ENCODE measurements around the gene B3GALT4. TPM values are rescaled to one million over a fixed set of nuclear protein-coding genes. Genes with fewer than 3 reads are reported as not detected.

B3GALT4 gene
- total RNA-seq, 1 donor from 2014 or later, result 6.5 TPM

DNA sequence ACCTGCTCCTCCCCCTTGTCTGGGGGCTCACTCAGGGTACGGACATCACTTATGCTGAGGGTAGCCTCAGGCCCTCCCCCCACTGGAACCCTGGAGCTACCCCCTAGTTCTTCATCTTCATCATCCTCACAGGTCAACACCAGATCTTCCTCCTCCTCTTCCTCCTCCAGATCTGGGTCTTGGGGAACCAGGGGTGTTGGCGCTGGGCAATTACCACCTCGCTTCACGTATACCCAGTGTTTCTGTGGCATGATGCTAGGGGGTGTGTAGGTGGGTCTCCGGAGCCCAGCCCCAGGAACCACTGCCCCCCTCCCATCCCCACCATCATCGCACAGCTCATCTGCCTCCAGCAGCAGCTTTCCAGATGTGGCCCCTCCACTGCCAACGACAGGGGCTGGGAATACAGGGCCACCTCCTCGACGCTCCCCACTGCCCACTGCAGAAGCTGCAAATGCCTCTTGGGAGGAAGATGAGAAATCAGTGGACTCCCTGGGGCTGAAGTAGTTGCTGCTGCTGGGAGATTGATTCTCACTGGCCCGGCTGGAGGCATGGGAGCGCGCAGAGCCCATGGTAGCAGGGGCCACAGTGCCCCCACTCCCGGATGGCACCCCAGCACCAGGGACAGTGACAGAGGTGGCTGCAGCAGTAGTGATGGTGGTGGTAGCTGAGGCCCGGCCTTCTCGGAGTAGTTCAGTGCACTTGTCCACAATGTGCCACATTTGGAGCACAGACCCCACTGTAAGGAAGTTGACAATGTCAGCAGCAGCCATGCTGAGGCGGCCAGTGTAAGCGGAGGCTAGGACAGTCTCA, 39.1 kb downstream of the B3GALT4 start:
- Mint-ChIP-seq H3K27me3 (ENCODE audit: low read depth) (no peaks in the 10 kb centered on the region), H3K4me3 (ENCODE audit: low read depth) (peak overlapping the region; percentile 99), H3K36me3 (ENCODE audit: low read depth) (peaks cover 69% of the 10 kb centered on the region), H3K27ac (peak overlapping the region; percentile 98), H3K4me1 (ENCODE audit: low read depth) (peaks cover 51% of the 10 kb centered on the region), H3K9me3 (no peaks in the 10 kb centered on the region)
- intact Hi-C loops (cut with micrococcal nuclease), result loop anchor here (10.0 kb wide), 1 partner anchor 461 kb away; the partner anchor contains the start of genes PSMB9 and TAP1
- no peak for DNase-seq (ENCODE audit: low spot score)

DNA sequence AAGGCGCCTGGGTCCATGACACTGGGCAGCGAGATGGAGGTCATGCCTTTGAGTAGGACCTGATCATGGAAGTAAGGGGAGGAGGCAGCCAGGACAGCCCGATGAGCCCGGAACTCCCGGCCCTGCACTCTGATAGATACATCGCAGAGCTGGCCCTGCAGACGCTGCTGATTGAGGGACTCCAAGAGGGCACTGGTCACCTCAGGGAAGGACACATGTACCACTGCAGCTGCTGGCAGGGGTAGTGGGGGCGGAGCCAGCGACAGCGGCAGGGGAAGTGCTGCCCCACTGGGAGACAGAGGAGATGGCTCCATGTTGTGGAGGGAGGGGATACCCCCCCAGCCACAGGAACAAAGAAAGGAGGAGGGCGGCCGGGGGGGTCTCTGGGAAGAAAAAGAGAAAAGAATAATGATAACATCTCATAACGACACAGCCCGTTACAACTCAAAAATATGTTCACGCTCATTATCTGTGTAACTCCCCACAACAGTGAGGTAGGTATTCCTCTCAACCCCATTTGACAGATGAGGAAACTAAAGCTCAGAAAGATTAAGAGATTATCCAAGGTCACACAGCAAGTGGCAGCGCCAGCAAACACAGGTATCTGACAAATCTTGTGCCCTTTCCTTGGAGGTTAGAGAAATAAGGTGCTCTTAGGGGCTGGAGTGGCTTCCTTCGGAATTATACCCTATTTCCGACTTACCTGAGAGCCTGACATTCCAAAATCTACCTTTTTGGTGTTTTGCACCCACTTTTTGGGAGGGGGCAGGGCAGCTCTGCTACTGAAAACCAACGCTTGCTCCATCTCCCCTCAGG, 39.9 kb downstream of the B3GALT4 start:
- H3K27me3 Mint-ChIP-seq (ENCODE audit: low read depth), result no peaks in the 10 kb centered on the region
- H3K9me3 Mint-ChIP-seq, result no peaks in the 10 kb centered on the region
- H3K4me3 Mint-ChIP-seq (ENCODE audit: low read depth), result peak overlapping the region; percentile 99
- DNase-seq (ENCODE audit: low spot score), result no peak
- H3K4me1 Mint-ChIP-seq (ENCODE audit: low read depth), result peaks cover 54% of the 10 kb centered on the region
- intact Hi-C loops (cut with micrococcal nuclease), result loop anchor here (10.0 kb wide), 1 partner anchor 462 kb away; the partner anchor contains the start of genes PSMB9 and TAP1
- H3K36me3 Mint-ChIP-seq (ENCODE audit: low read depth), result peaks cover 70% of the 10 kb centered on the region
- H3K27ac Mint-ChIP-seq, result peak overlapping the region; percentile 24

DNA sequence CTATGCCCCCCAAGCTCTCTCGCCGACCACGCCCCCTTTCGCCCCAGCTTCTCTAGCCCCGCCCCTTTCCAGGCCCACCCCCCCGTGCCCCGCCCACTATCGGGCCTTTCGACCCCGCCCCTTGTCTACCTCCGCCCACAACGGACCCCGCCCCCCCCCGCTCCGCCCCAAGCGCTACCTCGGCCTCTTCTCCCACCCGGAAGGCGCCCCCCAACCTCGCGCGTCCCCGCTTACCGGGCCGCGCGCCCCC, 40.4 kb downstream of the B3GALT4 start:
- intact Hi-C loops (cut with micrococcal nuclease), result loop anchor here (10.0 kb wide), 1 partner anchor 463 kb away; the partner anchor contains the start of genes PSMB9 and TAP1
- no peak for DNase-seq (ENCODE audit: low spot score)
- H3K4me3 Mint-ChIP-seq (ENCODE audit: low read depth), result peak overlapping the region; percentile 99
- no peak overlapping the region for H3K27ac Mint-ChIP-seq
- peaks cover 69% of the 10 kb centered on the region for H3K36me3 Mint-ChIP-seq (ENCODE audit: low read depth)
- H3K4me1 Mint-ChIP-seq (ENCODE audit: low read depth), result peaks cover 53% of the 10 kb centered on the region
- no peaks in the 10 kb centered on the region for H3K9me3 Mint-ChIP-seq
- no peaks in the 10 kb centered on the region for H3K27me3 Mint-ChIP-seq (ENCODE audit: low read depth)

DNA sequence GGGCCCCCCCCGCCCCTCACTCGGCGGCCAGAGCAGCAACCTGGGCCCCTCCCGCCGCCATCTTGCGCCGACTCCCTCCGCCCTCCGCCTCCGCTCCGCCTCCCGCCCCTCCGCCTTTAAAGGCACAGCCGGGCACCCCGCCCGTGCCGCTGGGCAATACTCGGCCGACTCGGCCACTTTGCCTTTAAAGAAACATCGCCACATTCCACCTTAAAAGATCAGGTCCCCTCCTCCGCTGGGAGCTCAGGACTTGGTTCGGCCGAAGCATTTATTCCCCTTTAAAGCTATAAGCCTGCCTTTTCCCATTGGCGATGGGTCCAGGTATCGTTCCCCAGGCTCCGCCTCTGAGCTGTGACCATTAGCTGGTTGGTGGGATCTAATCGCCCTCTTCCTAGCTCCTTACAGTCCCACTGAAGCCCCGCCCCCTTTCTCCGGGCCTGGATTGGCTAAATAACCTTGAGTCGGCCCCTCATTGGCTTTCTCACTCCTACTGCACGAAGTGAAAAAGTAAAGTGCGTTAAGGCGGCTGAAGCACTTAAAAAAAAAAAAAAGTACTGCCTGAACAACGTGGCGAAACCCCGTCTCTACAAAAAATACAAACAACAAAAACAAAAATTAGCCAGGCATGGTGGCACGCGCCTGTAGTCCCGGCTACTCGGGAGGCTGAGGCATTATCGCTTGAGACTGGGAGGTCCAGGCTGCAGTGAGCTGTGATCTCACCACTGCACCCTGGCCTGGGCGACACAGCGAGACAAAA, 40.9 kb downstream of the B3GALT4 start, which contains the start of gene ZBTB22:
ZBTB22 (minus strand) TSS at position 76 of the 757 bp plus-strand sequence. CDS start 828 bp downstream, outside the sequence.
- Mint-ChIP-seq H3K4me3 (ENCODE audit: low read depth) (peak within 1 kb of the TSS; percentile 99), H3K27ac (peak within 1 kb of the TSS; percentile 97), H3K9me3 (no peaks in the 10 kb centered on the region), H3K4me1 (ENCODE audit: low read depth) (peaks cover 52% of the 10 kb centered on the region), H3K27me3 (ENCODE audit: low read depth) (no peaks in the 10 kb centered on the region), H3K36me3 (ENCODE audit: low read depth) (peaks cover 69% of the 10 kb centered on the region)
- intact Hi-C loops (cut with micrococcal nuclease), result loop anchor here (2.0 to 10.0 kb wide), 2 partner anchors 101 to 463 kb away; partner anchors contain the start of genes CUTA, PSMB9 and TAP1
- DNase-seq (ENCODE audit: low spot score), result peak; percentile 95

DNA sequence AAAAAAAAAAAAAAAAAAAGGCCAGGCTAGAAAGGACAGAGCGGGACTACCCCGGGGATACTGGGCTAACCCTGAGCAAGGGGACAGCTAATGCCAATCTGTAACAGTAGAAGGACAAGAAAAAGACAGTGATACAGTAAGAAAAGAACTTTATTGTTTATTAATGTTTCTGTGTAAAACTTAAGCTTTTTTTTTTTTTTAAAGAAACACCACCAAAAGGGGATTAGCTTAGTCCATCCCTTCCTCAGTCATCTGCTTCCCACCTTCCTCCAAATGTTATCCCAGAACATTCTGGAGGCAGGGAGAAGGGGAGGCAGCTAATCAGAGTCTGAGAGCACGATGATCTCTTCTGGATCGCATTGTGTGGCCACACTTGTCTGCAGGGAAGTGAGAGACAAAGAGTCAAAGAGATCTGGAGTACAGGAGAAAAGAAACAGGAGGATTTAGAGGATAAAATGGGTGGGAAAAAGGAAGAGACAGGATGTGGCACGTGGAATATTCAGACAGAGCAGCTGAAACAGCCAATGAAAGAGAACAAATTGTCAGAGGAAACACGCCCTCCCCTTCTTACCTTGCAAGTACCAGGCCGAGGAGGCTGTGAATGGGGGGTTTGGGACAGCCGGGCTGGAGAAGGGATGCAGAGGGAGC, 41.6 kb downstream of the B3GALT4 start:
- Mint-ChIP-seq H3K36me3 (ENCODE audit: low read depth) (peaks cover 63% of the 10 kb centered on the region), H3K4me1 (ENCODE audit: low read depth) (peaks cover 55% of the 10 kb centered on the region), H3K9me3 (no peaks in the 10 kb centered on the region), H3K27me3 (ENCODE audit: low read depth) (no peaks in the 10 kb centered on the region), H3K27ac (peak overlapping the region; percentile 97), H3K4me3 (ENCODE audit: low read depth) (peak overlapping the region; percentile 98)
- intact Hi-C loops (cut with micrococcal nuclease), result loop anchor here (2.0 to 10.0 kb wide), 2 partner anchors 100 to 464 kb away; partner anchors contain the start of genes CUTA, PSMB9 and TAP1
- DNase-seq (ENCODE audit: low spot score), result no peak

DNA sequence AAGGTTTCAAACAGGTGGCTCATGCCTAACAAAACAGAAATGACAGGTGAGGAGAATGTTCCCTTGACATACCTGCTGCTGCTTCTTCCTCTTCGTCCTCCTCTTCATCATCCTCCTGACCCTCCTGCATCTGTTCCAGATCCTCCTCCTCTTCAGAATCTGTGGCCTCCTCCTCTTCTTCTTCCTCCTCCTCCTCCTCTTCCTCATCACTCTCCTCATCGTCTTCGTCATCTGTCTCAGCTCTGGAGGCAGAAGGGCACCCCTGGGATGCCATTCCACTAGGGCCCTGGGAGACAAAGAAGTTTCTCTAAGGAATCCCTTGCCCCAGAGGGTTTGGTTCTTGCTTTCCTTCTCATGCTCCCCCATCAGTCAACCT, 43.0 kb downstream of the B3GALT4 start:
- intact Hi-C loops (cut with micrococcal nuclease), result loop anchor here (2.0 to 10.0 kb wide), 2 partner anchors 99 to 465 kb away; partner anchors contain the start of genes CUTA, PSMB9 and TAP1
- peak overlapping the region; percentile 17 for H3K27ac Mint-ChIP-seq
- H3K36me3 Mint-ChIP-seq (ENCODE audit: low read depth), result peaks cover 55% of the 10 kb centered on the region
- H3K9me3 Mint-ChIP-seq, result no peaks in the 10 kb centered on the region
- peak overlapping the region; percentile 19 for H3K4me3 Mint-ChIP-seq (ENCODE audit: low read depth)
- DNase-seq (ENCODE audit: low spot score), result no peak
- H3K4me1 Mint-ChIP-seq (ENCODE audit: low read depth), result peaks cover 54% of the 10 kb centered on the region
- H3K27me3 Mint-ChIP-seq (ENCODE audit: low read depth), result no peaks in the 10 kb centered on the region

DNA sequence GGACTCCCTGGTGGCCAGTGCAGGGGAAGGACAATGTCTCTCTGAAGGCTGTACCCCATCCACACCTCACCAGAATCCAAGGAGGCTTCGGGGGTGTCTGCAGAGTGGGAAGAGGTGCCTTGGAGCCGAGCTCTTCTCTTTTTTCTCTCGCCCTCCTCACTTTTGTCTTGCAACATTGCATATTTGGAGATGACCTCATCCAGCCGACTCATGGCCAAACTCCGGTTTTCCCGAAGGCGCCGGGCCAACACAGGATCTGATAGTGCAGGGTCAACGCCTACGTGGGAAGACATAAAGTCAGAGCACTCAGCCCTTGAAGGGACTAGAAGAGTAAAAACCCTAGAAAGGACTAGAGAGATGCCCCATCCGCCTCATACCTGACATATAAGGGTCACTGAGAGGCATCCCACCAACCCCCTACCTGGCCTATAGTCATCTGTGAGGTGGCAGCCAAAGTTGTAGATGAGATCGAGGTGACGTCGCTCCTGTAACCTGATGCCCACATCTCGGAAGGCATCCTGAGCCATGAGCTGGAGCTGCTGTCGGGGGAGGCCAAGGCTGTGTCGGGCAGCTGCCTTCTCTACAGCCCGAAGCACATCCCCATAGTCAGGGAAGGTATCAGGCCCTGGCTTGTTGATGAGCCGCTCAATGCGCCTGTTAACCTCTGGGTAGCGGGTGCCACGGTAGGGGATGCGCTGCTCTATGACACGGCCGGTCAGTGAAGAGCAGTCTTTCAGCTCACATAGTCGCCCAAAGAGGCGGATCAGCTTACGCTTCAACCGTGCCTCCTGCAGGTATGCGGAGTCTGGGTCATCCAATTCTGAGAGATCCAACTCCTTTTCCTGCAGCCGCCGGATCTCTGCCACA, 43.6 kb downstream of the B3GALT4 start:
- Mint-ChIP-seq H3K27ac (no peak overlapping the region), H3K27me3 (ENCODE audit: low read depth) (no peaks in the 10 kb centered on the region), H3K36me3 (ENCODE audit: low read depth) (peaks cover 55% of the 10 kb centered on the region), H3K4me3 (ENCODE audit: low read depth) (peak overlapping the region; percentile 81), H3K4me1 (ENCODE audit: low read depth) (peaks cover 49% of the 10 kb centered on the region), H3K9me3 (no peaks in the 10 kb centered on the region)
- intact Hi-C loops (cut with micrococcal nuclease), result no loop called here
- DNase-seq (ENCODE audit: low spot score), result no peak

DNA sequence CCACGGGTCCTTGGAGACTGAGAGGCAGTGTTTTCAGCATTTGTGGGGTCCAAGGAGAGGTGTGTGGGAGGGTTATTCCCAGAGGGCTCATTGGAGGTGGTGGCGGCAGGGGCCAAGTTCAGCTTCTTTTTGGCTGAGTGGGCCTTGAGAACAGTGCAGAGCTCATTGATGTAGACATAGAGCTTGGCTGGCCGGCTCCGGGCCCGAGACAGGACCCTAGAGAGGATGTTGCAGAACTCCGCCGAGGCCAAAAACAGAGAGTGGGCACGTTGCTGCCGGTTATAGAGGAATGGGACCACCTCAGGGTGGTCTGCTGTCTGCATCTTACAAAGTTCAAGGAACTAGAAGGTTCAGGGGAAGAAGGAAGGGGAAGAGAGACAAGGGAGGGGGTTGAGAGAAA, 44.3 kb downstream of the B3GALT4 start:
- intact Hi-C loops (cut with micrococcal nuclease), result no loop called here
- H3K27ac Mint-ChIP-seq, result peak overlapping the region; percentile 77
- peaks cover 55% of the 10 kb centered on the region for H3K36me3 Mint-ChIP-seq (ENCODE audit: low read depth)
- no peaks in the 10 kb centered on the region for H3K27me3 Mint-ChIP-seq (ENCODE audit: low read depth)
- H3K4me1 Mint-ChIP-seq (ENCODE audit: low read depth), result peaks cover 49% of the 10 kb centered on the region
- H3K9me3 Mint-ChIP-seq, result no peaks in the 10 kb centered on the region
- H3K4me3 Mint-ChIP-seq (ENCODE audit: low read depth), result peak overlapping the region; percentile 81
- no peak for DNase-seq (ENCODE audit: low spot score)

DNA sequence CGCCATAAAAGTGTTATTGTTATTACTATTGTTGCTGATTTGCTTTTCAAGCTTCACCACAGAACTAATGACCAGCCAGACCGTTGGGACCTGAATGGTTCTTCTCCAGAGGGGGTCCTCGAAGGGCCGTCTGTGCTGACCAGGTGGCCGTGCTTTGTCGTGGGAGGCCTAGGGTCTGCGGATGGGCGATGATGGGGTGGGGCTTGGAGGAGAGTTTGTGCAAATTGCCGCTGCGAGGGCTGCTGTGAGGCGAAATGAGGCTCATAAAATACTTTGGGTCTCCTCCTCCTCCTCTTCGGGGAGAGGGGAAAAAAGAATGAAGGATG, 46.7 kb downstream of the B3GALT4 start:
- peak overlapping the region; percentile 92 for H3K4me3 Mint-ChIP-seq (ENCODE audit: low read depth)
- H3K9me3 Mint-ChIP-seq, result no peaks in the 10 kb centered on the region
- DNase-seq (ENCODE audit: low spot score), result no peak
- peaks cover 41% of the 10 kb centered on the region for H3K36me3 Mint-ChIP-seq (ENCODE audit: low read depth)
- H3K27ac Mint-ChIP-seq, result peak overlapping the region; percentile 93
- H3K27me3 Mint-ChIP-seq (ENCODE audit: low read depth), result no peaks in the 10 kb centered on the region
- peaks cover 41% of the 10 kb centered on the region for H3K4me1 Mint-ChIP-seq (ENCODE audit: low read depth)
- intact Hi-C loops (cut with micrococcal nuclease), result loop anchor here (1.0 kb wide), 2 partner anchors 9 to 51 kb away; partner anchors contain the start of genes RPS18 and TAPBP

DNA sequence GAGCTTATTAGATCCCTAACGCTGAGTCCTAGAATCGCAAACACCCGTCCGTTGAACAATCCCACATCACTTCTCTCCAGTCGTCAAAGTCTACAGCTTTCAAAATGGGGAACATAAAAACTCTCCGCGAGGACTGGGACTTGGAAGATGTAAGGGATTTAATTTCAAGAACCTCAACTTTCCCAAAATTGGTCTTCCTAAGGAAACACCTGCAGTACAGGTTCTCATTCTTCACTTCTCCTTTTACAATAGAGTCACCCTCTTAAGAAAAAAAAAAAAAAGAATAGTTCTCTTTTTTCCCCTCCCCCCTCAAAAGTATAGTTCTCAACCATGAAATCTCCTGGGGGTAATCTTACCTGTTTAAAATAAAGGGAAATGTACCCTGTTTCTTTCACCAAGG, 47.2 kb downstream of the B3GALT4 start:
- intact Hi-C loops (cut with micrococcal nuclease), result no loop called here
- no peak for DNase-seq (ENCODE audit: low spot score)
- Mint-ChIP-seq H3K27me3 (ENCODE audit: low read depth) (no peaks in the 10 kb centered on the region), H3K9me3 (no peaks in the 10 kb centered on the region), H3K36me3 (ENCODE audit: low read depth) (peaks cover 36% of the 10 kb centered on the region), H3K4me3 (ENCODE audit: low read depth) (peak overlapping the region; percentile 92), H3K4me1 (ENCODE audit: low read depth) (peaks cover 36% of the 10 kb centered on the region), H3K27ac (no peak overlapping the region)
